SH-SY5Y (cell line): Measurements from ENCODE around the gene PPFIA1.

Experiments used
- GATA2 ChIP-seq: IDR thresholded peaks from 2 replicates; pipeline ENCODE4 v1.6.1; 2011; ENCODE audit warnings: mild to moderate bottlenecking, low read depth, low read length
- GATA3 ChIP-seq: IDR thresholded peaks from 2 replicates; pipeline ENCODE4 v1.6.1; 2011; ENCODE audit warnings: low read depth, mild to moderate bottlenecking, low read length, moderate library complexity

DNA sequence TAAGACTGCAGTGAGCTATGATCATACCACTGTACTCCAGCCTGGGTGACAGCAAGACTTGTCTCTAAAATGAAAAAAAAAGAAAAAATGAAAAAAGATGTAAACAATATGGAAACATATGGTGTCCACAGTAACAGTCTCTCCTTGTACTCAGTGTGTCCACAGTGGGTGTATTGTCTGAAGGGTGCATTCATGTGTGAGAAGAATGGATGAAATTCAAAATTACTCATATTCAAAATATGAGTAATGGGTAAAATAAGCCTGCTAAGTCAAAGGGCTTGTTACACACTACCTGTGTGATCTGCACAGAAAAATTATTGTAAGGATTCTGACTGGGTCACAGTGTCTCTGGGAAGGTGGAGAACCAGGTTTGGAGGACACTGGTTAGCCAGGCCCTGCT is 26.9 kb downstream of the PPFIA1 start:
- no peak for TF ChIP-seq GATA2
- TF ChIP-seq GATA3, result no peak
